GOT3 (cell line): ENCODE data around the gene CD58.
"Not testable (repeated sequence)": the region's sequence is repeated elsewhere in the genome, so short reads cannot be mapped to it uniquely, and the experiment has no call there.

ENCODE experiments used
- DNase-seq: peaks from one replicate; lab custom pipeline; 2025; ENCODE audit warnings: mixed read lengths; lab: John Stamatoyannopoulos, UW

Gene CD58

GRCh38 chr1:116571215-116571919 lies 541 bp upstream of the CD58 start:
- DNase-seq = no peak

- no peak for DNase-seq
These were observed 959 bp downstream of the CD58 start for GRCh38 chr1:116569776-116570357.

DNA sequence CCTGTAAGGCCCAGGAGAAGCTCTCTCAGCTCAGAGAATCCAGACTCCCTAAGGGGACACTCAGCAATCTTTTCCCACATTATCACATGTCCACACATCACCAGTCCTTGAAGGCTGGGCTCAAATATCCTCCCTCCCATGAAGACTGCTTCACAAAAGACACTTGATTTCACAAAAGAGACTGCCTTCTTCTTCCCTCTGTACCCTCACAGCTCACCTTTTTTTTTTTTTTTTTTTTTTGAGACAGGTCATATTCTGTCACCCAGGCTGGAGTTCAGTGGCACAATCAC lies 1.5 kb downstream of the CD58 start:
- DNase-seq = no peak

- DNase-seq = no peak
These were observed 2.0 kb downstream of the CD58 start for GRCh38 chr1:116568662-116569380.

DNA sequence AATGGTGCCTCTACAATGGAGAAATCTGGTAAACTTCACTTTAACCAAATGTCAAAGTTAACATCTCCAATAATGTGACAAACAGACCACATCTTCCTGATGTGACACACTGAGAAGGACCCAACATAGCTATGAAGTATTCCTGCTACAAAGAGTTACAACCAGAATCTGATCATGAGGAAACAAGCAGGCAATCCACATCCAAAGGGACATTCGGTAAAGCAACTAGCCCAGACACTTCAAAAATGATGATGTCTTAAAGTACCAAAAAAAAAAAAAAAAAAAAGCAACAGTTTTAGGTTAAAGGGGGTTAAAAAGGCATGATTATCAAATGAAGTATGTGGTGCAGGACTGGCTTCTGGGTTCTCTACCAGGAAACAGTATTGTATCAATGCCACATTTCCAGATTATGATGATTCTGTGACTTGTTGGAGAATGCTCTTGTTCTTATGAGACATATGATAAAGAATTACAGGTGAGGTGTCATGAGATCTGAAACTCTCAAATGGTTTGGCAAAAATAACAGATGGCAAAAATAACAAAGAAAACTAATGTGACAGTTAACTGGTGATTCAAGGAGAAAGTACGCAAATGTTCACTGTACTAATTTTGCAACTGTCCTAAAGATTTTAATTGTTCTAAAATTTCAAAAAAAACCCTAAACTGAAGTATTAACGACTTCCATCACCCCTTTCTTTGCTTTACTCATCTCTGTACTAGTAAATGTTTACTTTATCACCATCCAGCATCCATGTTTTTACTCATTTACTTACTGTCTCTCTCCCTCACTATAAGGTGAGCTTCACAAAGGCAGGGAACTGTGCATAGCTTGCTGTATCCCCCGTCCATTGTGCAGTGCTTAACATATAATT lies 2.8 kb downstream of the CD58 start:
- DNase-seq = no peak

DNA sequence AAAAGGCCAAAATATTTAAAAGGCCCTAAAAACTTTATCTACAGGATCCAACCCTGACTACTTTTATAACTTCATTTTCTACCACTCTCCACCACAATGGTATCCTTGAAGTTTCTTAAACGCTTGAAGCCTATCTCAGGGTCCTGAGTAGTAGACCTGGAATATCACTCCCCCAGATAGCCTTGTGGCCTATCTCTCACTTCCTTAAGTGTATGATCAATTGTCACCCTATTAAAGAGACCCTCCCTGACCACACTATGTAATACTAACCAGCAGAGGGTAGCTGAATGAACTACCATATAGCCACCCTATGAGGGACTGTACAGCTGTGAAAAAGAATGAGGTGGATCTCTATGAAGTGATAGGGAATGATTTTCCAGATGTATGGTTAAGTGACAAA lies 5.6 kb downstream of the CD58 start:
- no peak for DNase-seq

DNA sequence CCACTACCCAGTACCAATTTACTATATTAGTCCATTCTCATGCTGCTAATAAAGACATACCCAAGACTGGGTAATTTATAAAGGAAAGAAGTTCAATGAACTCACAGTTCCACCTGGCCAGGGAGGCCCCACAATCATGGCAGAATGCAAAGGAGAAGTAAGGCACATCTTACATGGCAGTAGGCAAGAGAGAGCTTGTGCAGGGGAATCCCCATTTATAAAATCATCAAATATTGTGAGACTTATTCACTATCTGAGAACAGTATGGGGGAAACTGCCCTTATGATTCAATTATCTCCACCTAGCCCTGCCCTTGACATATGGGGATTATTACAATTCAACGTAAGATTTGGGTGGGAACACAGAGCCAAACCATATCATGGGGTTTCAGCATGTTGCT lies 6.4 kb downstream of the CD58 start:
- DNase-seq = no peak

DNA sequence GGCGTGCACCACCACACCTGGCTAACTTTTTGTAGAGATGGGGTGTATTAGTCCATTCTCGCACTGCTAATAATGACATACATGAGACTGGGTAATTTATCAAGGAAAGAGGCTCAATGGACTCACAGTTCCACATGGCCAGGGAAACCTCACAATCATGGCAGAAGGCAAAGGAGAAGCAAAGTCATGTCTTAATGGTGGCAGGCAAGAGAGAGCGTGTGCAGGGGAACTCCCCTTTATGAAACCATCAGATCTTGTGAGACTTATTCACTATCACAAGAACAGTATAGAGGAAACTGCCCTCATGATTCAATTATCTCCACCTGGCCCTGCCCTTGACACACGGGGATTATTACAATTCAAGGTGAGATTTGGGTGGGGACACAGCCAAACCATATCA lies 8.4 kb downstream of the CD58 start:
- not testable (repeated sequence) for DNase-seq

GRCh38 chr1:116561563-116561962 lies 9.3 kb downstream of the CD58 start:
- no peak for DNase-seq

- DNase-seq = no peak
These were observed 9.9 kb downstream of the CD58 start for GRCh38 chr1:116560704-116561490.

GRCh38 chr1:116559304-116559761 lies 11.5 kb downstream of the CD58 start:
- DNase-seq = no peak

DNA sequence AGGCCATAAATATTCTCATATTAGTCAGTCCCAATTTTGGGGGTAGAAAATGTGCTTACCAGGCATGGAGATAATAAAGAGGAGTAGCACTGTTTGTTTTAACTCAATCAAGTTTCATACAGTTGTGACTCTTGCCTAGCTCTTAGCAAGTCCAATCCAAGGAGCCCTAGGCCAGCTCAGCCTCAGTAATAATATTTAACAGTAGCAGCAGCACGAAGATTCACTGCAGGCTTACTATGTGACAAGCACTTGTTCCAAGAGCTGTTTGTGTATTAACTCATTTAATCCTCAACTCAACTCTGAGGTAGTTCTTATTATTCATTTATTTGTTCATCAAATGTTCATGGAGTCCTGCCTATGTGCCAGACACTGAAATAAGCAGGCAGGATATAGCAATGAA lies 12.3 kb downstream of the CD58 start:
- no peak for DNase-seq

GRCh38 chr1:116558140-116558549 lies 12.7 kb downstream of the CD58 start:
- DNase-seq = no peak

- DNase-seq = no peak
These were observed 13.4 kb downstream of the CD58 start for GRCh38 chr1:116557323-116557878.

DNA sequence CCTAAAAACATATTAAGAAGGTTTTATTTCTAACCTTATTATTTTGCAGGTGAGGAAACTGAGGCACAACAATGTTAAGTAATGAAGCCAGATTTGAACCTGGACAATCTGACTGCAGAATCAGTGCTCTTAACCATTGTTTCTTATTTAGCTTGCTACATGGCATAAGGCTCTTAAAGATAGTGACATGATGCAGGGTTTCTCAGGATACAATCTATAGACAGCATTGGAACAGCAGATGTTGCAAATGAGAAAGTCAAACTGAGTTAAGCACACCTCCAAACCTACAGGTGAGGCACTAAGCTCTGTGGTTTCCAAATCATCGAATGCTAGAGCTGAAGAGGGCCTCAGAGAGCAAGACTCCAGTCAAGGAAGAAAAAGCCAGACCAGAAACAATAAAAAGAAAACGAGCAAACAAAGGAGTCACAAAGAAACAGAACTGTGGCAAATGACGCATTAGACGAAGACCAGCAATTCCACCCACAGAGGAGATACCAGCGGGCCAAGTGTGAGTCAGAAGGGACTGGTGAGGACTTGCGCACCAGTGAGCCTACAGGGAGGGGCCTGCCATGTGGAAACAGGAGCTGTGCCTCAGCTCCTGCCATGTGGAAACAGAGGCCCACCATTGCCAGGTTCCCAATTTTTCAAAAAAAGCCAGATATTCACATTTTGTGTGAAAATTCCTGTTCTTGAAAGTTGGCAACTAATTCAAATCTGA lies 14.4 kb downstream of the CD58 start:
- DNase-seq = no peak

- DNase-seq = no peak
These were observed 15.9 kb downstream of the CD58 start for GRCh38 chr1:116554924-116555323.

- DNase-seq = no peak
These were observed 17.3 kb downstream of the CD58 start for GRCh38 chr1:116553386-116554115.

GRCh38 chr1:116546354-116546977 lies 24.4 kb downstream of the CD58 start:
- no peak for DNase-seq

DNA sequence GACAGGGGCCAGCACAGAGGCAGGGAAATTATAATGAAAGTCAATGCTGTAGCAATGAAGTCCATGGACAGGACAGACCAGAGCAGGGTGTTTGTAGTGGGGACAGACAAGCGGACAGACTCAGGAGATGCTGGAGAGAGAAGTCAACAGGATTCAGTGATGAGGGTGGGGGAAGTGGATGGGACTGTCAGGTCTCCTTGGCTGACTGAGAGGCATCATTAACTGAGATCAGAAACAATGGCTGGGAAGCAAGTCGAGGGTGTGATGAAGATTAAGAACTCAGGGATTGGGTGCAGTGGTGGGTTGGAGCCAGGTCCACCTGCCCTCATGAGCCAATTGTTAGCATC lies 25.5 kb downstream of the CD58 start:
- no peak for DNase-seq
